ENCODE data around the gene ZNF366.

The ZNF366 gene

GRCh38 chr5:72448368-72448767 lies 58.8 kb downstream of the ZNF366 start:
- no peak overlapping the region for H3K4me3 ChIP-seq (ENCODE audit: low read depth, low read length)
- DNase-seq (ENCODE audit: low read depth) = no peak
- TF ChIP-seq CTCF (conservative IDR thresholded peaks at IDR 0.05; ENCODE audit: low read depth, low read length) = no peak

- no peak overlapping the region for H3K4me3 ChIP-seq (ENCODE audit: low read depth, low read length)
- no peak for DNase-seq (ENCODE audit: low read depth)
- TF ChIP-seq CTCF (conservative IDR thresholded peaks at IDR 0.05; ENCODE audit: low read depth, low read length) = no peak
These were observed 59.5 kb downstream of the ZNF366 start for GRCh38 chr5:72447751-72448150.

GRCh38 chr5:72445969-72446368 lies 61.2 kb downstream of the ZNF366 start:
- no peak overlapping the region for H3K4me3 ChIP-seq (ENCODE audit: low read depth, low read length)
- no peak for TF ChIP-seq CTCF (conservative IDR thresholded peaks at IDR 0.05; ENCODE audit: low read depth, low read length)
- DNase-seq (ENCODE audit: low read depth) = no peak

- no peak for TF ChIP-seq CTCF (conservative IDR thresholded peaks at IDR 0.05; ENCODE audit: low read depth, low read length)
- DNase-seq (ENCODE audit: low read depth) = no peak
- H3K4me3 ChIP-seq (ENCODE audit: low read depth, low read length) = no peak overlapping the region
These were observed 63.3 kb downstream of the ZNF366 start for GRCh38 chr5:72443883-72444282.

- H3K4me3 ChIP-seq (ENCODE audit: low read depth, low read length) = no peak overlapping the region
- no peak for TF ChIP-seq CTCF (conservative IDR thresholded peaks at IDR 0.05; ENCODE audit: low read depth, low read length)
- DNase-seq (ENCODE audit: low read depth) = peak; percentile 86
These were observed 65.2 kb downstream of the ZNF366 start for GRCh38 chr5:72441862-72442540.

GRCh38 chr5:72441094-72441723 lies 66.0 kb downstream of the ZNF366 start:
- no peak overlapping the region for H3K4me3 ChIP-seq (ENCODE audit: low read depth, low read length)
- no peak for DNase-seq (ENCODE audit: low read depth)
- TF ChIP-seq CTCF (conservative IDR thresholded peaks at IDR 0.05; ENCODE audit: low read depth, low read length) = no peak

GRCh38 chr5:72440207-72440638 lies 67.0 kb downstream of the ZNF366 start:
- no peak for DNase-seq (ENCODE audit: low read depth)
- TF ChIP-seq CTCF (conservative IDR thresholded peaks at IDR 0.05; ENCODE audit: low read depth, low read length) = no peak
- no peak overlapping the region for H3K4me3 ChIP-seq (ENCODE audit: low read depth, low read length)
